Lower leg skin (tissue), 3 donors: ENCODE data around the gene SERINC5.

Experiments
- CTCF ChIP-seq, 3 donors: fragments of 450-650 bp; IDR thresholded peaks; one replicate each; pipeline ENCODE4 v1.5.1; 2016; ENCODE audit warnings: antibody characterized with exemption in 3 of 3, mild to moderate bottlenecking in 3 of 3, moderate library complexity in 2 of 3
- POLR2A ChIP-seq, 2 donors: fragments of 450-650 bp; IDR thresholded peaks; one replicate each; pipeline ENCODE4 v1.6.1; 2016 to 2017; ENCODE audit warnings: antibody characterized with exemption in 2 of 2, mild to moderate bottlenecking in 1 of 2, moderate library complexity in 1 of 2

- no peak for TF ChIP-seq CTCF (IDR thresholded peaks at IDR 0.05)
- no peak for TF ChIP-seq POLR2A (IDR thresholded peaks at IDR 0.05)
Measured at GRCh38 chr5:80151890-80152289, 104.0 kb downstream of the SERINC5 start.
